ENCODE data around the gene MACROD2.

MACROD2 gene

DNA sequence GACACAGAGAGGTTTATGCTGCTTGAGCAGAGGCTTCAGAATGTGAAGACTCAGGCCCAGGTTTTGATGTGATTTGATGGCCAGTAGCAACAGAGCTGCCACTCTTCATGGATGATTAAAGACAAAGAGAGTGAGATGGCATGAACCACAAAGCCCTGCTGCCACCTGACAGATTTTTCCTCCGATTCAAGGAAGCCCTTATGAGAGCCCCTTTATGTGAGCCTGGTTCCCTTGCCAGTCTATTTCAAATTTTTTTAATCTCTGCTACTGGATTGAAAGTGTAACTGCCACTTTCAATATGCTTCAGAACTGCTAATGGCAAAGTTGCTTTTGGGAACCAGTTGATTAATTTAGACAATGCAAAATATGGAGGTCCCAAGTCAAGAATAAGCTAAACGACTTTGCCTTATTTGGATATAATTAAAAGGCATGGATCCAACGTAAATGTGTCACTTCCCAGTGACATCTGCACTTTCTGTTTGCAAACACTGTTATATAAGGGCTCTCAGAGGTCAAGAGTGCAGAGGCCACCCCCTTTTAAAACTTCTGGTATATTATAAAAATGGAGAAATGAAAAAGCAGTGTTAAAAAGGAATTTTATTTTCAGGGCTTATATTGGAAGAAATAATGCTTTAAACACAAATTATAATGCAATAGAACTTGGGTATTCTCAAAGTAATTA is 581.0 kb downstream of the MACROD2 start:
- Histone ChIP-seq H3K4me1 (ENCODE audit: control insufficient read depth, insufficient read depth, low read length) (peaks cover 10% of the 10 kb centered on the region; the same call in 1 of the 2 replicates), H3K9me3 (ENCODE audit: control insufficient read depth, insufficient read depth, low read depth, low read length) (no peaks in the 10 kb centered on the region), H3K4me3 (ENCODE audit: low read depth, low read length) (no peak overlapping the region), H3K27ac (ENCODE audit: extremely low read depth, low read depth, low read length) (no peak overlapping the region), H3K36me3 (ENCODE audit: control insufficient read depth in 2 of 2, insufficient read depth in 1 of 2, low read length in 2 of 2) (no peaks in the 10 kb centered on the region)
- TF ChIP-seq, protein P1, sequence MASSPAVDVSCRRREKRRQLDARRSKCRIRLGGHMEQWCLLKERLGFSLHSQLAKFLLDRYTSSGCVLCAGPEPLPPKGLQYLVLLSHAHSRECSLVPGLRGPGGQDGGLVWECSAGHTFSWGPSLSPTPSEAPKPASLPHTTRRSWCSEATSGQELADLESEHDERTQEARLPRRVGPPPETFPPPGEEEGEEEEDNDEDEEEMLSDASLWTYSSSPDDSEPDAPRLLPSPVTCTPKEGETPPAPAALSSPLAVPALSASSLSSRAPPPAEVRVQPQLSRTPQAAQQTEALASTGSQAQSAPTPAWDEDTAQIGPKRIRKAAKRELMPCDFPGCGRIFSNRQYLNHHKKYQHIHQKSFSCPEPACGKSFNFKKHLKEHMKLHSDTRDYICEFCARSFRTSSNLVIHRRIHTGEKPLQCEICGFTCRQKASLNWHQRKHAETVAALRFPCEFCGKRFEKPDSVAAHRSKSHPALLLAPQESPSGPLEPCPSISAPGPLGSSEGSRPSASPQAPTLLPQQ (tag by site-specific recombination; IDR thresholded peaks at IDR 0.05): no peak
- TF ChIP-seq, protein P2, sequence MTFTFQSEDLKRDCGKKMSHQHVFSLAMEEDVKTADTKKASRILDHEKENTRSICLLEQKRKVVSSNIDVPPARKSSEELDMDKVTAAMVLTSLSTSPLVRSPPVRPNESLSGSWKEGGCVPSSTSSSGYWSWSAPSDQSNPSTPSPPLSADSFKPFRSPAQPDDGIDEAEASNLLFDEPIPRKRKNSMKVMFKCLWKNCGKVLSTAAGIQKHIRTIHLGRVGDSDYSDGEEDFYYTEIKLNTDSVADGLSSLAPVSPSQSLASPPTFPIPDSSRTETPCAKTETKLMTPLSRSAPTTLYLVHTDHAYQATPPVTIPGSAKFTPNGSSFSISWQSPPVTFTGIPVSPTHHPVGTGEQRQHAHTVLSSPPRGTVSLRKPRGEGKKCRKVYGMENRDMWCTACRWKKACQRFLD (tag by site-specific recombination; IDR thresholded peaks at IDR 0.05): no peak
- TF ChIP-seq ZNF214 (tag by site-specific recombination; IDR thresholded peaks at IDR 0.05; ENCODE audit: borderline replicate concordance): no peak
- CTCF ChIA-PET: no interaction called here
- POLR2A ChIA-PET: no interaction called here

DNA sequence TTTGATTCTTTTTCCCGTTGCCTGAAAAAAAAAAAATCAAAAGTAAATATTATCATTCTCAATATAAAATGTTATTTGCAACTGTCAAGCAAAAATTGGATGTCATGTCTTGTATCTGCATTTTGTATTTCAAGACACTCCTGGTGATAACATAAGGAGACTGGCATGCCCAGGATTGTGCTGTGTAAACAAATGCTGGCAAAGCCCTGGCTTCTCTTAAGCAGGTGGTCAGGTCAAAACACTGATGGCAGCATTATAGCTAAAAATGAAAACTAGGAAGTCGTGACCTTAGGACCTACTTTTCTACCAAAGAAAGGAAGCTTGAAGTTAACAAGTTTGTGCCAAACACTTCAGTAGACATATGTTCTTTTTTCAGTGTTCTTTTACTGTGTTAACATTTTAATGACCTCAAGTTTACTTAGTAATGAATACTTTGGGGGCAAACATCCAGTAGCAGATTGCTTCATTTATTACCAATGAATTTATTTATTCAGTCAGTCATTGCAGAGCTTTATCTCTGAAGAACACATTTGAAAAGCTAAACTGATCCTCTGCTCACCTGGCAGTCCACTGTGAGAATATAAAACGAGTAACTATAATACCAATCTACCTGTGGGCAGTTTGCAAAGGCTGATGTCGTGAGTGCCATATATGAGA is 585.2 kb downstream of the MACROD2 start:
- POLR2A ChIA-PET: interaction anchor here (0.6 kb wide), 1 partner anchor 36 kb away, joined by 3 read pairs; no protein-coding TSS in a partner anchor

DNA sequence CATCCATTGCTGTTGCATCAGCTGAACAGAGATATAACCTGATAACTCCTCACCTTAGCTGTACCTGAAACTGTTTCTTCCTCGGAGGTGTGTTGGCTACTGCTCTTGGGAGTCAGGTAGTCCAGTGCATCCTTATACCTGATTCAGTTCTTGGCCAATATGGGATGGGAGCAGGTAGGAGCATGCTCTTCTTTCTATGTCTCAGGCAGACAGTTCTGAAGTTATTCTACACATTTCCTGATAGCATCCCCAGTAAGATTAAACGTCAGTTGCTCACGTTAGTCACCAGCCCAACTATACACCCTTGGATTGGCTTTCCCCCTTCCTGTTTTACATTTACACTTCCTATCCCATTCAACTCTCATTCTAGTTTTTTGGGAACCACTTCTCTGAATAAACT is 586.4 kb downstream of the MACROD2 start:
- no peak for TF ChIP-seq ZNF830 (tag by site-specific recombination; IDR thresholded peaks at IDR 0.05; ENCODE audit: low read depth)
- no peak overlapping the region for H3K27ac ChIP-seq (ENCODE audit: extremely low read depth, low read depth, low read length)
- ChIA-PET POLR2A (no interaction called here), CTCF (interaction anchor here (0.9 kb wide), 1 partner anchor 12 kb away, joined by 3 read pairs; no protein-coding TSS in a partner anchor)
- H3K4me1 ChIP-seq (ENCODE audit: control insufficient read depth, insufficient read depth, low read length): peaks cover 12% of the 10 kb centered on the region
- no peak overlapping the region for H3K4me3 ChIP-seq (ENCODE audit: low read depth, low read length)
- H3K9me3 ChIP-seq (ENCODE audit: control insufficient read depth, insufficient read depth, low read depth, low read length): no peaks in the 10 kb centered on the region
- no peaks in the 10 kb centered on the region for H3K36me3 ChIP-seq (ENCODE audit: control insufficient read depth in 2 of 2, insufficient read depth in 1 of 2, low read length in 2 of 2)

More for the DNA sequence above, 585.2 kb downstream of the MACROD2 start:
- no peaks in the 10 kb centered on the region for H3K9me3 ChIP-seq (ENCODE audit: control insufficient read depth, insufficient read depth, low read depth, low read length)
- TF ChIP-seq, protein P3, sequence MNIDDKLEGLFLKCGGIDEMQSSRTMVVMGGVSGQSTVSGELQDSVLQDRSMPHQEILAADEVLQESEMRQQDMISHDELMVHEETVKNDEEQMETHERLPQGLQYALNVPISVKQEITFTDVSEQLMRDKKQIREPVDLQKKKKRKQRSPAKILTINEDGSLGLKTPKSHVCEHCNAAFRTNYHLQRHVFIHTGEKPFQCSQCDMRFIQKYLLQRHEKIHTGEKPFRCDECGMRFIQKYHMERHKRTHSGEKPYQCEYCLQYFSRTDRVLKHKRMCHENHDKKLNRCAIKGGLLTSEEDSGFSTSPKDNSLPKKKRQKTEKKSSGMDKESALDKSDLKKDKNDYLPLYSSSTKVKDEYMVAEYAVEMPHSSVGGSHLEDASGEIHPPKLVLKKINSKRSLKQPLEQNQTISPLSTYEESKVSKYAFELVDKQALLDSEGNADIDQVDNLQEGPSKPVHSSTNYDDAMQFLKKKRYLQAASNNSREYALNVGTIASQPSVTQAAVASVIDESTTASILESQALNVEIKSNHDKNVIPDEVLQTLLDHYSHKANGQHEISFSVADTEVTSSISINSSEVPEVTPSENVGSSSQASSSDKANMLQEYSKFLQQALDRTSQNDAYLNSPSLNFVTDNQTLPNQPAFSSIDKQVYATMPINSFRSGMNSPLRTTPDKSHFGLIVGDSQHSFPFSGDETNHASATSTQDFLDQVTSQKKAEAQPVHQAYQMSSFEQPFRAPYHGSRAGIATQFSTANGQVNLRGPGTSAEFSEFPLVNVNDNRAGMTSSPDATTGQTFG (tag by site-specific recombination; IDR thresholded peaks at IDR 0.05; ENCODE audit: borderline replicate concordance): no peak
- peak; percentile 84 for TF ChIP-seq FEZF1 (tag by site-specific recombination; IDR thresholded peaks at IDR 0.05)
- CTCF ChIA-PET: interaction anchor here (0.5 to 0.6 kb wide), 2 partner anchors 11 to 755 kb away, joined by 3 to 4 read pairs; no protein-coding TSS in a partner anchor
- no peaks in the 10 kb centered on the region for H3K36me3 ChIP-seq (ENCODE audit: control insufficient read depth in 2 of 2, insufficient read depth in 1 of 2, low read length in 2 of 2)
- no peak overlapping the region for H3K27ac ChIP-seq (ENCODE audit: extremely low read depth, low read depth, low read length)
- H3K4me3 ChIP-seq (ENCODE audit: low read depth, low read length): no peak overlapping the region
- peaks cover 12% of the 10 kb centered on the region for H3K4me1 ChIP-seq (ENCODE audit: control insufficient read depth, insufficient read depth, low read length)

DNA sequence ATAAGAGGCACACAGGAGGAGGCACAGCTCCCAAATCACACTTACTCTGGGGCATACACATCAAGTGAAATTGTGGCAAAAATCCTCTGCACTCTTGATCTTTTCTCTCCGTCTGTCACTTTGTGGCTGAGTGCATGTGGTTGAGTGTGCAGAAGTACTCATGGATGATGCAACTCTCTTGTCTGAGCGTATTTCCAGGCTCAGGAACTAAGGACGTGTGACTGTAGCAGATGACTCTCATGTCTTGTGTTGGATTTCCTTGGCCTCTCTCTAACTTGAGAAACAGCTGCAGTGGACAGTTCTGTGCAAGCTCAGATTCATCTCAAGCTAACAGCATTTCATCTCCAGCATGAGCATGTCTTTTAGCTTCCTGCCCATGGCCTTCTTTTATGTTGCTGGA is 587.5 kb downstream of the MACROD2 start:
- Histone ChIP-seq H3K4me3 (ENCODE audit: low read depth, low read length) (no peak overlapping the region), H3K27ac (ENCODE audit: extremely low read depth, low read depth, low read length) (no peak overlapping the region), H3K4me1 (ENCODE audit: control insufficient read depth, insufficient read depth, low read length) (peaks cover 12% of the 10 kb centered on the region), H3K36me3 (ENCODE audit: control insufficient read depth in 2 of 2, insufficient read depth in 1 of 2, low read length in 2 of 2) (no peaks in the 10 kb centered on the region), H3K9me3 (ENCODE audit: control insufficient read depth, insufficient read depth, low read depth, low read length) (no peaks in the 10 kb centered on the region)
- ChIA-PET POLR2A (no interaction called here), CTCF (interaction anchor here (0.9 kb wide), 1 partner anchor 13 kb away, joined by 3 read pairs; no protein-coding TSS in a partner anchor)
- no peak for TF ChIP-seq ZNF791 (tag by site-specific recombination; IDR thresholded peaks at IDR 0.05)
- no peak for TF ChIP-seq ZFP69B (tag by site-specific recombination; IDR thresholded peaks at IDR 0.05)
- TF ChIP-seq ZNF266 (tag by site-specific recombination; IDR thresholded peaks at IDR 0.05; ENCODE audit: low read depth): no peak
- TF ChIP-seq ZNF132 (tag by site-specific recombination; IDR thresholded peaks at IDR 0.05; ENCODE audit: borderline replicate concordance): no peak
- TF ChIP-seq ZNF701 (tag by site-specific recombination; IDR thresholded peaks at IDR 0.05): no peak
- TF ChIP-seq ZNF654 (tag by site-specific recombination; IDR thresholded peaks at IDR 0.05; ENCODE audit: low read depth): no peak
- TF ChIP-seq ZNF670 (tag by site-specific recombination; IDR thresholded peaks at IDR 0.05; ENCODE audit: low read depth): no peak
- no peak for TF ChIP-seq ZNF133 (tag by site-specific recombination; IDR thresholded peaks at IDR 0.05)
- TF ChIP-seq, protein P4, sequence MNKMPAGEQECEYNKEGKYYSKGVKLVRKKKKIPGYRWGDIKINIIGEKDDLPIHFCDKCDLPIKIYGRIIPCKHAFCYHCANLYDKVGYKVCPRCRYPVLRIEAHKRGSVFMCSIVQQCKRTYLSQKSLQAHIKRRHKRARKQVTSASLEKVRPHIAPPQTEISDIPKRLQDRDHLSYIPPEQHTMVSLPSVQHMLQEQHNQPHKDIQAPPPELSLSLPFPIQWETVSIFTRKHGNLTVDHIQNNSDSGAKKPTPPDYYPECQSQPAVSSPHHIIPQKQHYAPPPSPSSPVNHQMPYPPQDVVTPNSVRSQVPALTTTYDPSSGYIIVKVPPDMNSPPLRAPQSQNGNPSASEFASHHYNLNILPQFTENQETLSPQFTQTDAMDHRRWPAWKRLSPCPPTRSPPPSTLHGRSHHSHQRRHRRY (tag by site-specific recombination; IDR thresholded peaks at IDR 0.05): no peak
- TF ChIP-seq ZNF138 (tag by site-specific recombination; IDR thresholded peaks at IDR 0.05; ENCODE audit: borderline replicate concordance): no peak
- TF ChIP-seq ZIC2 (tag by site-specific recombination; IDR thresholded peaks at IDR 0.05): no peak
- no peak for TF ChIP-seq SP7 (tag by site-specific recombination; IDR thresholded peaks at IDR 0.05)
